Subcutaneous adipose tissue (tissue), 4 donors: ENCODE data around the gene ENPP7. TPM values are rescaled to one million over a fixed set of nuclear protein-coding genes. Genes with fewer than 3 reads are reported as not detected.

Experiments used
- total RNA-seq, 4 donors: library from RNA; depleted of rRNA; stranded (reverse); fragments of >200 nt; gene quantifications; one replicate each; pipeline ENCODE4 v1.1.0, GENCODE V29; 2016
- TF ChIP-seq, protein P1 (sequence below): fragments of 450-650 bp; IDR thresholded peaks from one replicate; pipeline ENCODE4 v1.5.1; 2016; ENCODE audit warnings: low read depth, mild to moderate bottlenecking, control low read depth, antibody characterized with exemption, moderate library complexity

ENPP7 gene, protein sequence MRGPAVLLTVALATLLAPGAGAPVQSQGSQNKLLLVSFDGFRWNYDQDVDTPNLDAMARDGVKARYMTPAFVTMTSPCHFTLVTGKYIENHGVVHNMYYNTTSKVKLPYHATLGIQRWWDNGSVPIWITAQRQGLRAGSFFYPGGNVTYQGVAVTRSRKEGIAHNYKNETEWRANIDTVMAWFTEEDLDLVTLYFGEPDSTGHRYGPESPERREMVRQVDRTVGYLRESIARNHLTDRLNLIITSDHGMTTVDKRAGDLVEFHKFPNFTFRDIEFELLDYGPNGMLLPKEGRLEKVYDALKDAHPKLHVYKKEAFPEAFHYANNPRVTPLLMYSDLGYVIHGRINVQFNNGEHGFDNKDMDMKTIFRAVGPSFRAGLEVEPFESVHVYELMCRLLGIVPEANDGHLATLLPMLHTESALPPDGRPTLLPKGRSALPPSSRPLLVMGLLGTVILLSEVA
- total RNA-seq, result not detected

DNA sequence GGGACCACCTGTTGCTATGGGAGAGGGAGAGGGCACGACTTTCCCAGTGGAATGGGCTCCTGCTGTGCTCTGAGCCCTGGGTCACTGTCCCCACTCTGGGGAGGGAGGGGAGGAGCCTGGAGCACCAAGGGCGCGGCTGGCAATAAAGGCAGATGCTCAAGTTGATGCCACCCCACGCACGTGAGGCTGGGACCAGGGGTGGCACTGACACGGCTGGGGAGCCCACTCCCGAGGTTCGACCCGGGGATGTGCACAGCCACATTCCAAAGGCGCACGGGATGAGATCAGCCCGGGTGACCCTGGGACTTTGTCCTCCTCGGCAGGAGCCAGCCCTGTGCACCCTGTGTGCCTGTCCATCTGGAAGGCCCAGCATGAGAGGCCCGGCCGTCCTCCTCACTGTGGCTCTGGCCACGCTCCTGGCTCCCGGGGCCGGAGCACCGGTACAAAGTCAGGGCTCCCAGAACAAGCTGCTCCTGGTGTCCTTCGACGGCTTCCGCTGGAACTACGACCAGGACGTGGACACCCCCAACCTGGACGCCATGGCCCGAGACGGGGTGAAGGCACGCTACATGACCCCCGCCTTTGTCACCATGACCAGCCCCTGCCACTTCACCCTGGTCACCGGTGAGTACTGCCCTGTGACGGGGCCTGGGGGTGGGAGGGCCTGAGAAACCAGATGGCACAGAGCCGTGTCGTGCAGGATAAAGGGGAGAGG, at the start of gene ENPP7:
Gene ENPP7 (plus strand): TSS at position 175 of the 715 bp plus-strand sequence. CDS start 197 bp downstream, at position 372.
- TF ChIP-seq, protein P1, sequence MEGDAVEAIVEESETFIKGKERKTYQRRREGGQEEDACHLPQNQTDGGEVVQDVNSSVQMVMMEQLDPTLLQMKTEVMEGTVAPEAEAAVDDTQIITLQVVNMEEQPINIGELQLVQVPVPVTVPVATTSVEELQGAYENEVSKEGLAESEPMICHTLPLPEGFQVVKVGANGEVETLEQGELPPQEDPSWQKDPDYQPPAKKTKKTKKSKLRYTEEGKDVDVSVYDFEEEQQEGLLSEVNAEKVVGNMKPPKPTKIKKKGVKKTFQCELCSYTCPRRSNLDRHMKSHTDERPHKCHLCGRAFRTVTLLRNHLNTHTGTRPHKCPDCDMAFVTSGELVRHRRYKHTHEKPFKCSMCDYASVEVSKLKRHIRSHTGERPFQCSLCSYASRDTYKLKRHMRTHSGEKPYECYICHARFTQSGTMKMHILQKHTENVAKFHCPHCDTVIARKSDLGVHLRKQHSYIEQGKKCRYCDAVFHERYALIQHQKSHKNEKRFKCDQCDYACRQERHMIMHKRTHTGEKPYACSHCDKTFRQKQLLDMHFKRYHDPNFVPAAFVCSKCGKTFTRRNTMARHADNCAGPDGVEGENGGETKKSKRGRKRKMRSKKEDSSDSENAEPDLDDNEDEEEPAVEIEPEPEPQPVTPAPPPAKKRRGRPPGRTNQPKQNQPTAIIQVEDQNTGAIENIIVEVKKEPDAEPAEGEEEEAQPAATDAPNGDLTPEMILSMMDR, result no peak

DNA sequence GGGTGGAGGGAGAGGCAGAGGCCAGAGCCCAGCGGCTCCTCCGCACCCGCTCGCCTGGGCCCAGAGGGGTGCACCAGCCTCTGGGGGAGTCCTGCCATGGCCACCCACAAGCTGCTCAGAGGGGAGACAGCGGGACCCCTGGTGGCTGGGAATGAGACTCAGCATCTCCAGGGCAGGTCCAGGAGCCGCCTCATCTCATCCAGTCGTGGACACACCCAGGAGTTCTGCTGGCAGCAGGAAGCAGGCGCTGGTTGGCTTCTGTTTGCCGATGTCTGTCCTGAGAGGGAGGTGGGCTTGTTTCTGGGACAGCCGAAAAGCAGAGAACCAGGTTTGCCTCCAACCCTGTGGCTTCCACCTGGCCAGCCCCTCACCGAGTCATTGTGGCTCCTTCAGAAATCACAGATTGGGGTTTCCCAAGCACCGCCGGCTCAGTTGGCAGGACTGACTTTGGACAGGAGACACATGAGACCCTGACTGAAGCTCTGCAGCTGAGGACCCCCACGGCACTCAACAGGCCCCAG, 49.6 kb upstream of the ENPP7 start:
- TF ChIP-seq, protein P1, result no peak

DNA sequence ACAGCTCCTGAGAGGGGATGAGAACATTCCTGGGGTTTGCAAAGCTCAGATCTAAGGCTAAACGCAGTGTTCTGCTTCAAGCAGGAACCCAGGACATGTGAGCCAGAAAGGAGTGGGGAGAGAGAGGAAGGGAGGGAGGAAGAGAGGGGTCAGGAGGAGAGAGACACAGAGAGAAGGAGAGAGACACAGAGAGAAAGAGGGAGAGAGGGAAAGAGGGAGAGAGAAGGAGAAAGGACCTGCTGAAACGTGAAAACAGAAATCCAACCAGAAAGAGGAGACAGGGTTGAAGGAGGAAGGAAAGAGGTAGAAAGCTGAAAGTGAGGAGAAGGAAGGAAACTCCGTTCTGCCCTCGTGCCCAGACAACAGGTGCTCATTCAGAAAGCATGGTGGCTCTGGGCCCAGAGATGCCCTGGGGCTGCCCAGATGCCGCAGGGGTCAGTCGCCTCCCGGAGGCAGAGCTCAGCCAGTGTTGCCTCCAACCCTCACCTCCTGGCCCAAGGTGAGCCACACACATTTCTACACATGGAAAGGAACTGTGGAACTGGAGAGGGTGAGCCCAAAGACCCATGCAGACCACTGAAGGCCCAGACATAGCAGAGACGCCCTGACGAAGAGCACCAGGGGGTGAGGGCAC, 49.0 kb upstream of the ENPP7 start:
- TF ChIP-seq, protein P1, result no peak

DNA sequence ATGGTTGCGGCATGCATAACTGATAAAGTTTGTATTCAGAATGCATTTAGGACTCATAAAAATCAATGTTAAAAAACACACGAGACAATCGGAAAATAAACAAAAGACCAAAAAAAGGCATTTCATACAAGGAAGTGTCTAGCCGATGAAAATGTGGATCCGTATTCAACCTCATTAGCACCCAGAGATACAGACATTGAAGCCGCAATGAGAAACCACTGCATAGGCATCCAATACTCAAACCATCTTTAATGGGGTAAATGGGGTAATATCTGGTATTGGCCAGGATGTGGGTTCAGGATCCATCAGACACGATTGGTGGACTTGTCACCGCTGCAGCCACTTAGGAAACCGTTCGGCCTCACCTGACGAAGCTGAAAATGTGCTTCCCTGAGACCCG, 47.4 kb upstream of the ENPP7 start:
- TF ChIP-seq, protein P1, result no peak

DNA sequence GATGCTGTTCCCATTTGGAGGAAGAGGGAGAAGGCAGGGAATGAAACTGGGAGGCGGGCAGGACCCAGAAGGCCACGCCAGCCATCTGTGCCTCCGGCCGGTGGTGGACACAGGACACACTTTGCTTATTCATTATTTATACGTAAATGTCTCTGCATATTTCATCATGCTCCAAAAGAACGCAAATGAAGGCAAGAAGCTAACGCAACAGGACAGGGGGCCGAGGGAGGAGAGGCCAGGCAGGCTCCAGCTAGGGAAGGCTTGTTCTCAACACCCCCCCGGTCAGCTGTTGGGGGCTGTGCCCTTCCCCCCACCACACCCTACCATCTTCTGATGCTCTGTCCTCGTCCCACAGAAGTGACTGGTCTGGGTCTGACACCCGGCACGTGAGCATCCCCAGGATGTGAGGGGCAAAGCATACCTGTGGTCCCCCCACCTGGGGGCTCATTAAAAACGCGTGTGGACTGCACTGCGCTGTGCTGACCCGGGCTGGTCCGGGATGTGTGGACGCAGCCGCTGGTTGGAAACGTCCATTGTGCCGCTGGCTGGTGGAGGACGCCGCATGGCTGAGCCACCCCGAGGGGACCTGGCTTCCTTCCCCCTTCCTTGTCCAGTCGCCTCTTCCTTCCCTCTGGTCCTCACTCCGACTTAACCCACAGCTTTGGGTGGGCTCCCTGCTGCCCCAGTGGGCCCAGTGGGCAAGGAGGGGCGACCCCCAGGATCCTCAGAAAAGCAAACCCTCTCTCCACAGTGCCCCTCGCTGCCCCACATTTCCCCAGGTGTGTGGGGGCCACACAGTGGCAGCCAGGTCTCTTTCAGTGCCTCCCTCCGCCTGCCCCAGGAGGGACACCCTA, 46.4 kb upstream of the ENPP7 start:
- TF ChIP-seq, protein P1, result no peak

DNA sequence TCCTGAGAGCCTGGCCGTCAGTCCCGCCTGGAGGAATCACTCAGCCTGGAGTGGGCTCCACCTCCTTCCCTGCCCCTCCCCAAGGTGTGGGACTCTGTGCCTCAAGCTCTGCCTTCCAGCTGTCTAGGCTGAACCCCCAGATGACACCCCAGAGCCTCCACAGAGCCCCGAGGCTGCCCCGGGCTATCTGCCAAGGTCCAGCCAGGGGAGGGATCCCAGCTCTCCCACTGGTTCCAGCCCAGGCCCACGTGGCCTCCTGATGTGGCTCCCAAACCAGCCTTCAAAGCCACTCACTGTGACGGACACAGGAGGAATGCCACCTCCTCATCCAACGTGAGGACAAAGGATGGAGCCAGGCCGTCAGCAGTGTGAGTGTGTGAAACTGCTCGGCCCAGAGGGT, 45.6 kb upstream of the ENPP7 start:
- TF ChIP-seq, protein P1, result no peak
